Trophoblast cell (in vitro differentiated cells and primary cell): ENCODE data around the gene ARHGAP26.

Experiments used
- DNase-seq, 2 donors: peaks; one replicate each; pipeline ENCODE4 v3.0.0-alpha.2; 2016
- H2AFZ ChIP-seq: 2 replicates; pipeline ENCODE4 v1.6.1; 2013; ENCODE audit warnings: low read length, moderate library complexity, mild to moderate bottlenecking; ENCODE audit not compliant: insufficient read depth, poor library complexity
- H2AK5ac ChIP-seq: 2 replicates; pipeline ENCODE4 v1.6.1; 2013; ENCODE audit warnings: mild to moderate bottlenecking, low read length
- H2BK120ac ChIP-seq: 2 replicates; pipeline ENCODE4 v1.6.1; 2013; ENCODE audit warnings: low read length, mild to moderate bottlenecking, moderate library complexity; ENCODE audit not compliant: insufficient read depth, poor library complexity
- H2BK12ac ChIP-seq: 2 replicates; pipeline ENCODE4 v1.6.1; 2013; ENCODE audit warnings: mild to moderate bottlenecking, low read length, moderate library complexity
- H2BK5ac ChIP-seq: 2 replicates; pipeline ENCODE4 v1.6.1; 2013; ENCODE audit warnings: low read length, low read depth, moderate library complexity, mild to moderate bottlenecking; ENCODE audit not compliant: poor library complexity
- H3K14ac ChIP-seq: 2 replicates; pipeline ENCODE4 v1.6.1; 2013; ENCODE audit warnings: mild to moderate bottlenecking, low read length
- H3K18ac ChIP-seq: 2 replicates; pipeline ENCODE4 v1.6.1; 2013; ENCODE audit warnings: mild to moderate bottlenecking, low read length
- H3K23ac ChIP-seq: 2 replicates; pipeline ENCODE4 v1.6.1; 2013; ENCODE audit warnings: low read length
- H3K27ac ChIP-seq: 2 replicates; pipeline ENCODE4 v1.5.1; 2013; ENCODE audit warnings: low read depth, mild to moderate bottlenecking, inconsistent platforms, low read length, moderate library complexity
- H3K27me3 ChIP-seq: 2 replicates; pipeline ENCODE4 v1.6.1; 2013; ENCODE audit warnings: inconsistent platforms, mild to moderate bottlenecking, low read length, moderate library complexity; ENCODE audit not compliant: insufficient read depth
- H3K36me3 ChIP-seq, 2 experiments: 1 replicate in 1 of 2; 2 replicates in 1 of 2; pipeline ENCODE4 v1.6.1; 2013; ENCODE audit warnings: low read length in 2 of 2, mild to moderate bottlenecking in 2 of 2, moderate library complexity in 1 of 2; ENCODE audit not compliant: insufficient read depth in 2 of 2, control insufficient read depth in 1 of 2
- H3K4ac ChIP-seq: 2 replicates; pipeline ENCODE4 v1.6.1; 2013; ENCODE audit warnings: low read depth, mild to moderate bottlenecking, low read length, moderate library complexity
- H3K4me1 ChIP-seq, 2 experiments: 1 replicate in 1 of 2; 2 replicates in 1 of 2; pipeline ENCODE4 v1.6.1; 2013; ENCODE audit warnings: low read length in 2 of 2, mild to moderate bottlenecking in 2 of 2, moderate library complexity in 1 of 2; ENCODE audit not compliant: insufficient read depth in 2 of 2, control insufficient read depth in 1 of 2
- H3K4me2 ChIP-seq: 2 replicates; pipeline ENCODE4 v1.6.1; 2013; ENCODE audit warnings: inconsistent platforms, mild to moderate bottlenecking, low read length, moderate library complexity
- H3K4me3 ChIP-seq: 2 replicates; pipeline ENCODE4 v1.5.1; 2013; ENCODE audit warnings: mild to moderate bottlenecking, low read depth, low read length, inconsistent platforms
- H3K79me1 ChIP-seq: one replicate; pipeline ENCODE4 v1.6.1; 2013; ENCODE audit warnings: low read length
- H3K79me2 ChIP-seq: 2 replicates; pipeline ENCODE4 v1.6.1; 2013; ENCODE audit warnings: low read length, mild to moderate bottlenecking; ENCODE audit not compliant: control insufficient read depth, insufficient read depth, poor library complexity
- H3K9ac ChIP-seq: 2 replicates; pipeline ENCODE4 v1.6.1; 2013; ENCODE audit warnings: mild to moderate bottlenecking, low read length
- H3K9me3 ChIP-seq: 2 replicates; pipeline ENCODE4 v1.6.1; 2013; ENCODE audit warnings: low read depth, mild to moderate bottlenecking, control low read depth, inconsistent platforms, low read length; ENCODE audit not compliant: insufficient read depth
- H4K12ac ChIP-seq: 2 replicates; pipeline ENCODE4 v1.6.1; 2013; ENCODE audit warnings: low read depth, mild to moderate bottlenecking, low read length, moderate library complexity
- H4K8ac ChIP-seq: 2 replicates; pipeline ENCODE4 v1.6.1; 2013; ENCODE audit warnings: low read depth, mild to moderate bottlenecking, low read length, moderate library complexity
- H4K91ac ChIP-seq: one replicate; pipeline ENCODE4 v1.6.1; 2013; ENCODE audit warnings: low read depth, mild to moderate bottlenecking, low read length, moderate library complexity
- WGBS: extraction: QIAGEN DNeasy Blood & Tissue Kit; methylation state at CpG from one replicate; pipeline ENCODE4 v1.1.7; 2013; ENCODE audit warnings: missing lambda C conversion rate; ENCODE audit not compliant: insufficient read length, insufficient coverage; ENCODE audit errors: extremely low coverage; 5-methylcytosine and 5-hydroxymethylcytosine counted together

The ARHGAP26 gene

GRCh38 chr5:143226872-143227271, 456.7 kb downstream of the ARHGAP26 start:
- H3K79me2 ChIP-seq: no peaks in the 10 kb centered on the region
- H3K18ac ChIP-seq: no peak overlapping the region
- no peak overlapping the region for H3K14ac ChIP-seq
- no peak overlapping the region for H3K27ac ChIP-seq
- no peak overlapping the region for H3K4me2 ChIP-seq
- H4K8ac ChIP-seq: no peak overlapping the region
- no peak overlapping the region for H3K9ac ChIP-seq
- H3K36me3 ChIP-seq: no peaks in the 10 kb centered on the region
- H2BK12ac ChIP-seq: no peak overlapping the region
- H3K4me3 ChIP-seq: no peak overlapping the region
- no peak overlapping the region for H4K91ac ChIP-seq
- H2BK5ac ChIP-seq: no peak overlapping the region
- no CpG with 5 or more reads among the region's 3 CpGs for WGBS
- no peak overlapping the region for H4K12ac ChIP-seq
- no peaks in the 10 kb centered on the region for H3K79me1 ChIP-seq
- no peak overlapping the region for H2AFZ ChIP-seq
- peaks cover 0 to 4% of the 10 kb centered on the region in 2 experiments for H3K4me1 ChIP-seq
- H3K27me3 ChIP-seq: no peaks in the 10 kb centered on the region
- H2AK5ac ChIP-seq: no peak overlapping the region
- H3K4ac ChIP-seq: no peak overlapping the region
- H2BK120ac ChIP-seq: no peak overlapping the region
- no peak for DNase-seq
- no peak overlapping the region for H3K23ac ChIP-seq
- H3K9me3 ChIP-seq: peaks cover 1% of the 10 kb centered on the region

GRCh38 chr5:143227301-143227700, 457.1 kb downstream of the ARHGAP26 start:
- H2BK120ac ChIP-seq: no peak overlapping the region
- no peak overlapping the region for H2AK5ac ChIP-seq
- no peak overlapping the region for H4K12ac ChIP-seq
- no peak overlapping the region for H2BK5ac ChIP-seq
- no peak overlapping the region for H3K4me2 ChIP-seq
- H3K36me3 ChIP-seq: no peaks in the 10 kb centered on the region
- WGBS: no CpG with 5 or more reads among the region's 6 CpGs
- no peak overlapping the region for H3K4me3 ChIP-seq
- H3K9me3 ChIP-seq: peaks cover 1% of the 10 kb centered on the region
- peaks cover 0 to 2% of the 10 kb centered on the region in 2 experiments for H3K4me1 ChIP-seq
- H3K27me3 ChIP-seq: no peaks in the 10 kb centered on the region
- H2BK12ac ChIP-seq: no peak overlapping the region
- H4K91ac ChIP-seq: no peak overlapping the region
- H2AFZ ChIP-seq: no peak overlapping the region
- H3K4ac ChIP-seq: no peak overlapping the region
- no peak overlapping the region for H3K23ac ChIP-seq
- no peak overlapping the region for H3K18ac ChIP-seq
- H4K8ac ChIP-seq: no peak overlapping the region
- H3K79me1 ChIP-seq: no peaks in the 10 kb centered on the region
- no peak overlapping the region for H3K9ac ChIP-seq
- DNase-seq: no peak
- no peak overlapping the region for H3K27ac ChIP-seq
- no peaks in the 10 kb centered on the region for H3K79me2 ChIP-seq
- no peak overlapping the region for H3K14ac ChIP-seq

- no peak overlapping the region for H3K9ac ChIP-seq
- H2AFZ ChIP-seq: no peak overlapping the region
- no peaks in the 10 kb centered on the region for H3K27me3 ChIP-seq
- no peak overlapping the region for H2AK5ac ChIP-seq
- no peak overlapping the region for H3K4me2 ChIP-seq
- H4K12ac ChIP-seq: no peak overlapping the region
- H3K4me3 ChIP-seq: no peak overlapping the region
- H3K79me1 ChIP-seq: no peaks in the 10 kb centered on the region
- H3K36me3 ChIP-seq: no peaks in the 10 kb centered on the region
- H2BK12ac ChIP-seq: no peak overlapping the region
- H3K27ac ChIP-seq: no peak overlapping the region
- H3K4me1 ChIP-seq: no peaks in the 10 kb centered on the region
- H3K79me2 ChIP-seq: no peaks in the 10 kb centered on the region
- DNase-seq: no peak
- H2BK5ac ChIP-seq: no peak overlapping the region
- peaks cover 1% of the 10 kb centered on the region for H3K9me3 ChIP-seq
- H3K14ac ChIP-seq: no peak overlapping the region
- no peak overlapping the region for H3K4ac ChIP-seq
- H3K18ac ChIP-seq: no peak overlapping the region
- H2BK120ac ChIP-seq: no peak overlapping the region
- no peak overlapping the region for H4K8ac ChIP-seq
- no peak overlapping the region for H4K91ac ChIP-seq
- no peak overlapping the region for H3K23ac ChIP-seq
- no CpG with 5 or more reads among the region's 8 CpGs for WGBS
These were observed 458.6 kb downstream of the ARHGAP26 start for GRCh38 chr5:143228597-143229293.

GRCh38 chr5:143229426-143229895, 459.3 kb downstream of the ARHGAP26 start:
- Histone ChIP-seq H3K36me3 (no peaks in the 10 kb centered on the region), H3K27ac (no peak overlapping the region), H3K79me1 (no peaks in the 10 kb centered on the region), H4K91ac (no peak overlapping the region), H2AK5ac (no peak overlapping the region), H4K8ac (no peak overlapping the region), H2BK120ac (no peak overlapping the region), H3K18ac (no peak overlapping the region), H3K9ac (no peak overlapping the region), H3K79me2 (no peaks in the 10 kb centered on the region), H3K27me3 (no peaks in the 10 kb centered on the region), H3K9me3 (peaks cover 1% of the 10 kb centered on the region), H3K4me3 (no peak overlapping the region), H4K12ac (no peak overlapping the region), H3K14ac (no peak overlapping the region), H2AFZ (no peak overlapping the region), H3K4ac (no peak overlapping the region), H2BK5ac (no peak overlapping the region), H3K23ac (no peak overlapping the region), H3K4me1 (no peaks in the 10 kb centered on the region), H3K4me2 (no peak overlapping the region), H2BK12ac (no peak overlapping the region)
- WGBS: no CpG with 5 or more reads among the region's 8 CpGs
- DNase-seq: no peak
